ENCODE data around the gene EFHC1. TPM values are rescaled to one million over a fixed set of nuclear protein-coding genes. Genes with fewer than 3 reads are reported as not detected.
A peak's percentile ranks its signal among the peaks of the same experiment; 100 is the strongest.

Gene EFHC1
- total RNA-seq, 2 donors from 2014 or later, result 7.3 to 7.9 TPM

DNA sequence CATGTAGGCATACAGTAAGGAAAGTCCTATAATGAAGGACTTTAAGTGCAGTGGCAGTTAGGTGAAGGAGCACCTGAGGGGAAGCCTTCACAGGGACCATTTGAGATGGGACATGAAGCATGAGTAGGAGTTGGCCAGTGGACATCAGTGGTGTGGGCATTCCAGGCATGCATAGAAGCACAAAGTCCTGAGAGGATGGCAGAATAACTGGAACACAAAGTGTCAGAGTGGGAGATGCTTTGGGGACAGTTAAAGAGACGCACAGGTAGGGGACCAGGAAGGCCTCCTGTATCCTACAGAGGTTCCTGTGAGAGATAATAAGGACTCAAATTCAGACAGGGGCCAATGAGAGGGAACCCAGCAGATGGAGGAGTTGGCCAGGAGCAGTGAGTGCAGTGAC lies 26.4 kb upstream of the EFHC1 start:
- no peak for DNase-seq
- intact Hi-C loops (cut with DNase I), result no loop called here
- ATAC-seq, result no peak

GRCh38 chr6:52394251-52394666 lies 25.9 kb upstream of the EFHC1 start:
- ATAC-seq (no peak), DNase-seq (no peak)
- intact Hi-C loops (cut with DNase I), result no loop called here

- DNase-seq (no peak), ATAC-seq (no peak)
- intact Hi-C loops (cut with DNase I), result no loop called here
Measured at GRCh38 chr6:52395969-52396368, 24.2 kb upstream of the EFHC1 start.

GRCh38 chr6:52399511-52400312 lies 20.4 kb upstream of the EFHC1 start:
- ATAC-seq, result peak; percentile 60 to 65
- DNase-seq, result no peak

GRCh38 chr6:52400313-52401041 lies 19.7 kb upstream of the EFHC1 start:
- intact Hi-C loops (cut with DNase I), result loop anchor here (2.0 to 5.0 kb wide), 2 partner anchors 113 to 114 kb away; no protein-coding TSS in a partner anchor
- DNase-seq (no peak), ATAC-seq (no peak)

More at GRCh38 chr6:52399511-52400312, 20.4 kb upstream of the EFHC1 start:
- intact Hi-C loops (cut with DNase I), result loop anchor here (2.0 to 5.0 kb wide), 2 partner anchors 112 to 113 kb away; no protein-coding TSS in a partner anchor

DNA sequence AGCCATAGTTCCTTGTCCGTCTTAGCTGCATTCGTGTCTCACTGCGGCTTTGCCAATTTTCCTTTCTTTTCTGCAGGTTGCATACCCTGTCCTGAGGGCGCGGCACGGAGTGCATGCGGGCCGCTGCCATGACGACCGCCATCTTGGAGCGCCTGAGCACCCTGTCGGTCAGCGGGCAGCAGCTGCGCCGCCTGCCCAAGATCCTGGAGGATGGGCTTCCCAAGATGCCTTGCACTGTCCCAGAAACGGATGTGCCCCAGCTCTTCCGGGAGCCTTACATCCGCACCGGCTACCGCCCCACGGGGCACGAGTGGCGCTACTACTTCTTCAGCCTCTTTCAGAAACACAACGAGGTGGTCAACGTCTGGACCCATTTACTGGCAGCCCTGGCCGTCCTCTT lies 17.1 kb upstream of the EFHC1 start:
- ATAC-seq (no peak), DNase-seq (no peak)
- intact Hi-C loops (cut with DNase I), result loop anchor here in 1 of 2 donors (5.0 kb wide), 1 partner anchor 116 kb away; no protein-coding TSS in a partner anchor

- no peak for DNase-seq
- peak; percentile 70 to 87 for ATAC-seq
- intact Hi-C loops (cut with DNase I), result loop anchor here in 1 of 2 donors (5.0 kb wide), 1 partner anchor 116 kb away; no protein-coding TSS in a partner anchor
Measured at GRCh38 chr6:52403627-52404026, 16.5 kb upstream of the EFHC1 start.

DNA sequence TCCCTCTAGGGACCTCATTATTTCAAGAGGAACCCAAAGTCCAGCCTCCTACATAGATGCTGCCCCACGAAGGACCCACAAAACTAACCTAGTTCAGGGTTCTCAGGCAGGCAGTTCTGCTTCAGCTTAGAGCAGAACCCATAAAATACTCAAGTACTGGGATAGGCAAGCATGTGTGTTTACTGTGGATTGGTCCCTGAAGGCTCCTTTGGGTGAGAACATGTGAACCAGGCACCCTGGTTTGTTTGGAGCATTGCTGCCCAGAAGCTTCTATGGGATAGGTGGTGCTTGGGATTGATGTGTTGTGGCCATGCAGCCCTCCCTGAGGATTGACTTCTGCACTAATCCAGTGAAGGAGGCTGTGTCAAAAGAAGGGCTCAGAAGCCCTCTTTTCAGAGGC lies 14.9 kb upstream of the EFHC1 start:
- intact Hi-C loops (cut with DNase I), result no loop called here
- DNase-seq (no peak), ATAC-seq (no peak)

GRCh38 chr6:52407467-52407866 lies 12.7 kb upstream of the EFHC1 start:
- DNase-seq, result no peak
- intact Hi-C loops (cut with DNase I), result no loop called here
- no peak for ATAC-seq

- ATAC-seq (no peak), DNase-seq (no peak)
- intact Hi-C loops (cut with DNase I), result no loop called here
Measured at GRCh38 chr6:52409499-52409898, 10.6 kb upstream of the EFHC1 start.

DNA sequence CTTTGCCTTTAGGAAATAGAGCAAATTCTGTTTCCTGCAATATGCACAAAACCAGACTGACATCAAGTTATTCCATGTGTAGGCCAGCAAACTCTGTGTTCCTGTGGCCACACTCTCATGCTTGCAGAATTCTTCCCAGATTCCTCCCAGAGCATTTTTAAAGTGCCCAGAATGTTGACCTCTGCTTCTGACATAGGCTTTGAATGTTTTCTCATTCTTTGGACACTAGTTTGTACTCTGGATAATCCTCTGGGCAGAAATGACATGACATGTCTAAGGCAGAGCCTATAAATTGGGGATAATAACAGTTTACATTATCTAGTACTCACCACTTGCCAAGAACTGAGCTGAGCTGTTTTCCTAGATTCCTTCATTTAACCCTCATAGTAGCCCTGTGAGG lies 9.2 kb upstream of the EFHC1 start:
- DNase-seq (no peak), ATAC-seq (no peak)
- intact Hi-C loops (cut with DNase I), result loop anchor here in 1 of 2 donors (5.0 kb wide), 1 partner anchor 186 kb away; no protein-coding TSS in a partner anchor

DNA sequence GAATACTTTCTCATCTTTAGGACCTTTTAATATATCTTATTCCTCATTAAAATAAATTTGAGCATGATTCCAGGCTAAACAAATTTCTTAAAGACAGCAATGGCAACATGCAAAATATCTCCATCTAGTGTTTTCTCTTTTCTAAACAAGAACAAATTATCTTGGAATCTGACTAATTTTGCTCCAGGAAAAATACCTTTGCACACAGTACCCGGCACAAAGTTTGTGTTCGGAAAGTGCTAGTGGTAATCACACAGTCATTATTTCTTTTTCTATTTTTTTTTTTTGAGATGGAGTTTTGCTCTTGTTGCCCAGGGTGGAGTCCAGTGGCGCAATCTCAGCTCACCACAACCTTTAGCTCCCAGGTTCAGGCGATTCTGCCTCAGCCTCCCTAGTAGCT lies 8.2 kb upstream of the EFHC1 start:
- DNase-seq (no peak), ATAC-seq (no peak)
- intact Hi-C loops (cut with DNase I), result loop anchor here in 1 of 2 donors (5.0 kb wide), 1 partner anchor 185 kb away; no protein-coding TSS in a partner anchor

GRCh38 chr6:52415333-52415732 lies 4.8 kb upstream of the EFHC1 start:
- ATAC-seq, result no peak
- intact Hi-C loops (cut with DNase I), result loop anchor here (5.0 kb wide), 3 partner anchors 162 to 247 kb away; partner anchors contain the start of gene TRAM2 (in 1 of the 2)
- no peak for DNase-seq

DNA sequence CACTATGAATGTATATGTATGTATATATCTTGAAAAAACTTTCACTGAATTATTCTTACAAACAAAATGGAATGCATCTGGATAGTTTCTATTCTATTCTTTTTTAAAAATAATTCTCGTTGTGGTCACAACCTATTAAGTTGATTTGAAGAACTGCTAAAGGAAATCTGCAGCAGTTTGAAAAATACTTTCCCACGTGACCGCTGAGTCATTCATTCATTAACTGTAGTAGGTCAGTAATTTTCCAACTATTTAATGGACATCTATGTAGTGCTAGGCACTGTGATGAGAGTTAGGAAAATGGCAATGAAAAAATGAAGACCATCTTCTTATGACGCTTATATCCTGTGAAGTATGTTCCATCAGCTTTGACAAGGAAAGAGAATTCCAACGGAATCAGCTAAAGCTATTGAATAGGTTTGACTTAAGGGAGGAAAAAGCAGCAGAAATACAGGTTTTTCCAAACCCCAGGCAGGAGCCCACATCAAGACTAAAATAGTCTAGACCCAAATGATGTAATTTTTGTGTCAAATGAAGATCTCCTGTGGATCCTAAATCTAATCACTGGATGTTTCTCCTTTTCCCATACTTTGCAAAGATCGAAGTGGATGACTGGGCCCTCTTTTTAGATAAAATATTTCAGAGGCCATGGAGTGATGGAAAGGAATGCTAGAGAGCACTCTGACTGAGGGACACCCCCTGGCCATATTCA lies 4.1 kb upstream of the EFHC1 start:
- no peak for DNase-seq
- intact Hi-C loops (cut with DNase I), result loop anchor here (2.0 to 5.0 kb wide), 4 partner anchors 161 to 246 kb away; partner anchors contain the start of gene TRAM2 (in 1 of the 2)
- no peak for ATAC-seq

- intact Hi-C loops (cut with DNase I), result loop anchor here (1.0 to 5.0 kb wide), 5 partner anchors 161 to 247 kb away; partner anchors contain the start of gene TRAM2 (in 1 of the 2)
- DNase-seq (no peak), ATAC-seq (peak; percentile 10 to 15)
Measured at GRCh38 chr6:52416629-52417151, 3.5 kb upstream of the EFHC1 start.

- ATAC-seq (peak in 1 of 2 donors; percentile 49), DNase-seq (peak; percentile 39)
- intact Hi-C loops (cut with DNase I), result loop anchor here (1.0 to 5.0 kb wide), 5 partner anchors 160 to 246 kb away; partner anchors contain the start of gene TRAM2 (in 1 of the 2)
Measured at GRCh38 chr6:52417675-52418111, 2.4 kb upstream of the EFHC1 start.

DNA sequence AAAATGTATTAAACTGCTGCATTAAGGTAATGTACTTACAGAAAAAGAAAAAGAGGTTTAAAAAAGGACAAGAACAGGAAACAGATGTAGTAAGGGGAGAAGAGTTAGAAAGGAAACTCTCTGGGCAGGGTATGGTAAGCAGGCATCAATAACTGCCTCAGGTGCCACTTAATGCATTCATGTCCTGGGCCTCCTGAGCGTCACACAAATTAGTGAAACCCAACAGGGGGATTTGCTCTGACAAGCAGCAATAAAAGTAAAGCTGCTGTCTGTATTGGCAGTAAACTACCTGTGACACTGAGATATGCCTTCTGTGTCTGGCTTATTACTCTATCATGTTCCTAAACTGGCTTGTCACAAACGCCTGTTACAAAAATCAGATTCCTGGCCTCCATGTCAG lies 1.5 kb upstream of the EFHC1 start:
- ATAC-seq (no peak), DNase-seq (no peak)
- intact Hi-C loops (cut with DNase I), result loop anchor here (5.0 kb wide), 3 partner anchors 159 to 244 kb away; partner anchors contain the start of gene TRAM2 (in 1 of the 2)

DNA sequence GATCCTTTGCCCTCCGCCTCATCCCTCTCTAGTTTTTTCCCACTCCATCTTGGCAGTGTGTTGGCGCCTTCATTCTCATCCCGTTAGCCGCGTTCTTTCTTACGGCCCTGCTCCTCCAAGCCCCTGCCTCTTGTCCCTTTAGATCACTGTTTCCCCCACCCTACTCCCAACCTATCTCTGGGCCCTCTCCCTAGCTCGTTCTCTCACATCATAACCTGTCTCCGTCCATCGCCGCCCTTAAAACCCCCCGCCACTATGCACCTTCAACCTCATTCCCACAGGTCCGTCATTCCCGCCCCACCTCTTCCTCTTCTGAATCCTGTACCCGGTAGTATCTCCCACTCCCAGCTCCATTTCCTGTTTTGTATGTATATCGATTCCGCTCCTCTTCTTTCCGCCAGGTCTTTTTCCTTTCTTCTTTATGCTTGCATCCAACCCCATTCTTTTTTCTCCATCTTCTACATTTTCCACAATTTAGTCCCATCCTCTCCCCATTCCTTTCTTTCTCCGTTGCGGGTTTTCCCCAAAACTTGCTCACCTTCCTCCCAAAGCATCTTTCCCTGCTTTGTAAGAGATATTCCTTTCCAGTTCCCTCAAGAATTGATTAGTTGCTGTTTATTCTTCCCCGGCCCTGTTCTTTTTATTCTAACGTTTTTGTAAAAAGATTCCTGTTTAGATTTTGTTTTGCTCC lies 671 bp downstream of the EFHC1 start:
- DNase-seq (no peak), ATAC-seq (peak; percentile 6 to 30)
- intact Hi-C loops (cut with DNase I), result loop anchor here in 1 of 2 donors (5.0 kb wide), 1 partner anchor 76 kb away; no protein-coding TSS in a partner anchor

Data from left cardiac atrium (tissue), 4 donors.